Measurements from ENCODE around the gene MESD.

Gene MESD

GRCh38 chr15:80937718-80938117 lies 51.9 kb downstream of the MESD start:
- no peak overlapping the region for H3K27ac ChIP-seq
- CTCF ChIA-PET, result no interaction called here
- TF ChIP-seq CTCF (conservative IDR thresholded peaks at IDR 0.05; ENCODE audit: low read depth), result no peak
- POLR2A ChIA-PET (ENCODE audit: low non-redundant PET), result no interaction called here
- no peak for DNase-seq (ENCODE audit: low spot score)

DNA sequence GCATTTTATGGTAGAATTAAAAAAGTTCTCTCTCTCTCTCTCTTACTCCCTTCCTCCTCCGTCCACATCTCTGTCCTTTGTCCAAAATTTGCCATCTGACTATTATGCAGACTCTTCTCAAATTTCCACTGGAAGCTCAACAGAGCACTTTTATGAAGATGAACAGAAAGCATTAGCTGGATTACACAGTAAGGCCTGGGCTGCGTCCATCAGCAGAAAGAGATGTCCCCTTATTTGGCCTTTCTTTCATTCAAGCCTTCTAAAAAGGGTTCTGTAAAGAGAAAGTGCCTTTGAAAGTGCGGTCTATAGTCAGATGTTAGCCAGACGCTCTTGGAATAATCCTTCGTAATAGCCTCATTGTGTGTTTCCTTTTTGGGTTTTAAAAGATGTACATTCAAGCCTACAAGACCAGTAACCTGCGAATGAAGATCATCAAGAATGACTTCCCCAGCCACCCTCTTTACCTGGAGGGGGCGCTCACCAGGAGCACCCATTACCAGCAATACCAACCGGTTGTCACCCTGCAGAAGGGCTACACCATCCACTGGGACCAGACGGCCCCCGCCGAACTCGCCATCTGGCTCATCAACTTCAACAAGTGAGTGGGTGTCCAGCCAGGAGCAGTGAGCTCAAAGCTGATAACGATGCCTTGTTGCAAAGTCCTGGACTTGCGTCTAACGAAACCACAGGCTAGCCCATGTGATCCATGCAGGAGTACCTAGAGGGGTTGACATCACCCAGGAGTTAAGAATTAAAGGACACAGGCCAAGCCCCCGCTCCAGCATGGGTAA lies 53.1 kb downstream of the MESD start:
- DNase-seq (ENCODE audit: low spot score), result no peak
- POLR2A ChIA-PET (ENCODE audit: low non-redundant PET), result no interaction called here
- no peak overlapping the region for H3K27ac ChIP-seq
- CTCF ChIA-PET, result no interaction called here
- no peak for TF ChIP-seq CTCF (conservative IDR thresholded peaks at IDR 0.05; ENCODE audit: low read depth)

- TF ChIP-seq CTCF (conservative IDR thresholded peaks at IDR 0.05; ENCODE audit: low read depth), result no peak
- POLR2A ChIA-PET (ENCODE audit: low non-redundant PET), result no interaction called here
- no peak for DNase-seq (ENCODE audit: low spot score)
- no peak overlapping the region for H3K27ac ChIP-seq
- CTCF ChIA-PET, result no interaction called here
Observed at GRCh38 chr15:80934761-80935221, 54.8 kb downstream of the MESD start.

- CTCF ChIA-PET, result no interaction called here
- TF ChIP-seq CTCF (conservative IDR thresholded peaks at IDR 0.05; ENCODE audit: low read depth), result no peak
- H3K27ac ChIP-seq, result no peak overlapping the region
- POLR2A ChIA-PET (ENCODE audit: low non-redundant PET), result no interaction called here
- DNase-seq (ENCODE audit: low spot score), result no peak
Observed at GRCh38 chr15:80932989-80933388, 56.6 kb downstream of the MESD start.

- POLR2A ChIA-PET (ENCODE audit: low non-redundant PET), result no interaction called here
- H3K27ac ChIP-seq, result no peak overlapping the region
- no peak for DNase-seq (ENCODE audit: low spot score)
- CTCF ChIA-PET, result no interaction called here
- no peak for TF ChIP-seq CTCF (conservative IDR thresholded peaks at IDR 0.05; ENCODE audit: low read depth)
Observed at GRCh38 chr15:80932513-80932815, 57.2 kb downstream of the MESD start.

- no peak for TF ChIP-seq CTCF (conservative IDR thresholded peaks at IDR 0.05; ENCODE audit: low read depth)
- ChIA-PET CTCF (no interaction called here), POLR2A (ENCODE audit: low non-redundant PET) (no interaction called here)
- H3K27ac ChIP-seq, result no peak overlapping the region
- no peak for DNase-seq (ENCODE audit: low spot score)
Observed at GRCh38 chr15:80931721-80932512, 57.7 kb downstream of the MESD start.

Data from RWPE1 (cell line).